AG04449 (cell line): Measurements from ENCODE around the gene MAMDC4.

Source experiments
- CTCF ChIA-PET: fragments of 350-600 bp; formaldehyde crosslinking; extraction: SDS; loops from one replicate; lab custom pipeline; 2021; ENCODE audit warnings: antibody characterized with exemption; lab: Yijun Ruan, JAX
- POLR2A ChIA-PET: fragments of 400-600, 350-600 bp; formaldehyde crosslinking; extraction: SDS; loops from one replicate; lab custom pipeline; 2020; ENCODE audit warnings: antibody characterized with exemption, inconsistent platforms; lab: Yijun Ruan, JAX
- DNase-seq: peaks from one replicate; pipeline ENCODE4 v3.0.0-alpha.2; 2010; ENCODE audit warnings: low read depth, low spot score
- H3K4me3 ChIP-seq: 2 replicates; pipeline ENCODE4 v1.5.1; 2011; ENCODE audit warnings: low read depth, mild to moderate bottlenecking, control low read depth, low read length
- TF ChIP-seq, protein P1 (sequence below): IDR thresholded peaks from one replicate; pipeline ENCODE4 v1.5.1; 2011; ENCODE audit warnings: mild to moderate bottlenecking, moderate library complexity, low read length, control low read depth, inconsistent platforms; ENCODE audit not compliant: insufficient read depth; ENCODE audit errors: missing control alignments

MAMDC4 gene

DNA sequence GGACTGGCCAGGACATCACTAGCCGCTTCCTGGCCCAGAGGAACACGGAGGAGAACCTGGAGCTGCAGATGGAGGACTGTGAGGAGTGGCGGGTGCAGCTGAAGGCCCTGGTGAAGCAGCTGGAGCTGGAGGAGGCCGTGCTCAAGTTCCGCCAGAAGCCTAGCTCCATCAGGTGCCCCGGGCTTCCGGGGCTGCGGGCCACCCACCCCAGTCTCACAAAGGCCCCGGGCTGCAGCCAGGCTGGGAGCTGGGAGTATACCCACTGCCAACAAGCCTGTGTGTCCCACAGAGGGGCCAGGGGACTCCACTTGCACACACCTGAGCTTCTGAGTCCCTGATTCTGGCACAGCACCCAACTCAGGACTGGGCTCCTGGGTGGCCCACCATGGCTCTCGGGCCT is 46.1 kb upstream of the MAMDC4 start:
- no peak overlapping the region for H3K4me3 ChIP-seq
- DNase-seq: no peak
- TF ChIP-seq, protein P1, sequence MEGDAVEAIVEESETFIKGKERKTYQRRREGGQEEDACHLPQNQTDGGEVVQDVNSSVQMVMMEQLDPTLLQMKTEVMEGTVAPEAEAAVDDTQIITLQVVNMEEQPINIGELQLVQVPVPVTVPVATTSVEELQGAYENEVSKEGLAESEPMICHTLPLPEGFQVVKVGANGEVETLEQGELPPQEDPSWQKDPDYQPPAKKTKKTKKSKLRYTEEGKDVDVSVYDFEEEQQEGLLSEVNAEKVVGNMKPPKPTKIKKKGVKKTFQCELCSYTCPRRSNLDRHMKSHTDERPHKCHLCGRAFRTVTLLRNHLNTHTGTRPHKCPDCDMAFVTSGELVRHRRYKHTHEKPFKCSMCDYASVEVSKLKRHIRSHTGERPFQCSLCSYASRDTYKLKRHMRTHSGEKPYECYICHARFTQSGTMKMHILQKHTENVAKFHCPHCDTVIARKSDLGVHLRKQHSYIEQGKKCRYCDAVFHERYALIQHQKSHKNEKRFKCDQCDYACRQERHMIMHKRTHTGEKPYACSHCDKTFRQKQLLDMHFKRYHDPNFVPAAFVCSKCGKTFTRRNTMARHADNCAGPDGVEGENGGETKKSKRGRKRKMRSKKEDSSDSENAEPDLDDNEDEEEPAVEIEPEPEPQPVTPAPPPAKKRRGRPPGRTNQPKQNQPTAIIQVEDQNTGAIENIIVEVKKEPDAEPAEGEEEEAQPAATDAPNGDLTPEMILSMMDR: no peak
- ChIA-PET POLR2A (interaction anchor here (0.6 to 1.4 kb wide), 2 partner anchors 43 to 437 kb away, joined by 3 read pairs; no protein-coding TSS in a partner anchor), CTCF (interaction anchor here (1.5 to 7.1 kb wide), 3 partner anchors 14 to 37 kb away, joined by 5 to 69 read pairs (median 5); partner anchors contain the start of genes AJM1 and TMEM141)

GRCh38 chr9:136806631-136807201 is 45.4 kb upstream of the MAMDC4 start:
- H3K4me3 ChIP-seq: peak overlapping the region; percentile 78
- POLR2A ChIA-PET: interaction anchor here (0.8 to 1.4 kb wide), 2 partner anchors 19 to 42 kb away, joined by 3 read pairs; no protein-coding TSS in a partner anchor
- CTCF ChIA-PET: interaction anchor here (1.2 to 7.1 kb wide), 7 partner anchors 14 to 240 kb away, joined by 3 to 69 read pairs (median 5); partner anchors contain the start of genes AJM1 and TMEM141

GRCh38 chr9:136807281-136808074 is 44.7 kb upstream of the MAMDC4 start, which contains the start of gene RABL6:
RABL6 (plus strand) TSS chr9:136807948; CDS start chr9:136808197, 249 bp downstream.
- POLR2A ChIA-PET: interaction anchor here (0.7 to 1.4 kb wide), 4 partner anchors 19 to 79 kb away, joined by 3 to 4 read pairs (median 3); no protein-coding TSS in a partner anchor

More at GRCh38 chr9:136806631-136807201, 45.4 kb upstream of the MAMDC4 start:
- DNase-seq: no peak
- TF ChIP-seq, protein P1: no peak

GRCh38 chr9:136808075-136808805 is 43.9 kb upstream of the MAMDC4 start:
- CTCF ChIA-PET: interaction anchor here (0.9 to 7.1 kb wide), 9 partner anchors 8 to 239 kb away, joined by 3 to 69 read pairs (median 4); partner anchors contain the start of genes AJM1 and TMEM141
- no peak for DNase-seq

More at GRCh38 chr9:136807281-136808074, 44.7 kb upstream of the MAMDC4 start, which contains the start of gene RABL6:
- no peak for DNase-seq
- TF ChIP-seq, protein P1: no peak
- CTCF ChIA-PET: interaction anchor here (1.2 to 7.1 kb wide), 7 partner anchors 7 to 240 kb away, joined by 3 to 69 read pairs (median 4); partner anchors contain the start of genes AJM1 and TMEM141
- peak within 1 kb of the TSS; percentile 78 for H3K4me3 ChIP-seq

DNA sequence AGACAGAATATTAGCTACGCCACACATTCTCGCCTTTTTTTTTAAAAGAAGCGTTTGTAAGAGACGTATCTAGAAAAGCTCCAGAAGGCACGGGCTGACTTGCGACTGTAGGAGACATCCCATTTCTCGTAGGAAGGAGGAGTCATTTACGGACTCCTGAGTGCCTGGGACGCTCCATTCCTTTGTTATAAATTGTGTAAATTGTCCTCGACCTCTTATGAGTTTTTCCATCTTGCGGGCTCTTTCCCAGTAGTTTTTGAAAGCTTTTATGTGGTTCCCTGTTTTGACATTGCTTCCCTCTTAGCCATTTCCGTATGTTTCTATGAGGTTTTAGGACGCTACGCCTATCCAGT is 43.4 kb upstream of the MAMDC4 start:
- TF ChIP-seq, protein P1: no peak
- no peak for DNase-seq
- ChIA-PET CTCF (interaction anchor here (0.9 to 6.1 kb wide), 6 partner anchors 8 to 34 kb away, joined by 3 to 35 read pairs (median 10); partner anchors contain the start of gene AJM1), POLR2A (interaction anchor here (1.2 kb wide), 1 partner anchor 27 kb away, joined by 4 read pairs; no protein-coding TSS in a partner anchor)
- peak overlapping the region; percentile 78 for H3K4me3 ChIP-seq

More at GRCh38 chr9:136808075-136808805, 43.9 kb upstream of the MAMDC4 start:
- POLR2A ChIA-PET: interaction anchor here (0.7 to 1.2 kb wide), 2 partner anchors 28 to 80 kb away, joined by 3 to 4 read pairs; no protein-coding TSS in a partner anchor
- TF ChIP-seq, protein P1: no peak
- peak overlapping the region; percentile 78 for H3K4me3 ChIP-seq
